K562 (cell line): Measurements from ENCODE around the gene ZMYM1. TPM values are rescaled to one million over a fixed set of nuclear protein-coding genes. Genes with fewer than 3 reads are reported as not detected.
A peak's percentile ranks its signal among the peaks of the same experiment; 100 is the strongest.

Experiments
- ATF3 ChIP-seq, 2 experiments: fragments of 450-650 bp in 1 of 2; sonication (generic) in 1 of 2; formaldehyde crosslinking in 1 of 2; IDR thresholded peaks in 1 of 2; conservative IDR thresholded peaks in 1 of 2; 2 replicates each; pipeline versions ENCODE4 v1.6.1 to v1.8.1; 2016 to 2023; ENCODE audit warnings: mild to moderate bottlenecking in 2 of 2, moderate library complexity in 2 of 2, inconsistent platforms in 1 of 2, missing genetic modification reagents in 1 of 2
- C11orf30 ChIP-seq: fragments of 450-650 bp; IDR thresholded peaks from 2 replicates; pipeline ENCODE4 v1.6.1; 2016; ENCODE audit warnings: low read depth, mild to moderate bottlenecking
- ELF4 ChIP-seq: fragments of 450-650 bp; formaldehyde crosslinking; IDR thresholded peaks from 2 replicates; pipeline ENCODE4 v1.4.0; 2022; ENCODE audit warnings: missing genetic modification characterization
- ETV1 ChIP-seq: fragments of 450-650 bp; conservative IDR thresholded peaks from 2 replicates; pipeline ENCODE4 v1.6.1; 2016; ENCODE audit warnings: missing genetic modification characterization, control low read depth, low read depth, missing compliant biosample characterization
- FOSL1 ChIP-seq: fragments of 200-800 bp; sonication (Bioruptor generic); conservative IDR thresholded peaks from 2 replicates; pipeline ENCODE4 v1.6.1; 2016; ENCODE audit warnings: missing genetic modification characterization, missing compliant biosample characterization
- GATAD2A ChIP-seq: fragments of 450-650 bp; IDR thresholded peaks from 2 replicates; pipeline ENCODE4 v1.6.1; 2017
- MAX ChIP-seq: sonication (generic); formaldehyde crosslinking; IDR thresholded peaks from 2 replicates; pipeline ENCODE4 v1.9.0; 2022; ENCODE audit warnings: mild to moderate bottlenecking, missing genetic modification reagents
- MAZ ChIP-seq, 2 experiments: fragments of 450-650 bp in 1 of 2; sonication (generic) in 1 of 2; formaldehyde crosslinking; IDR thresholded peaks in 1 of 2; conservative IDR thresholded peaks in 1 of 2; 2 replicates each; pipeline versions ENCODE4 v1.4.0 to v1.5.0; 2020; ENCODE audit warnings: mild to moderate bottlenecking in 1 of 2, missing genetic modification reagents in 1 of 2
- NKRF ChIP-seq: fragments of 450-650 bp; IDR thresholded peaks from 2 replicates; pipeline ENCODE4 v1.6.1; 2016; ENCODE audit warnings: borderline replicate concordance
- POLR2AphosphoS2 ChIP-seq: IDR thresholded peaks from 2 replicates; pipeline ENCODE4 v1.6.1; 2012; ENCODE audit warnings: low read length, improper control_type of control experiment
- PREB ChIP-seq: sonication (generic); formaldehyde crosslinking; IDR thresholded peaks from 2 replicates; pipeline ENCODE4 v1.8.1; 2023; ENCODE audit warnings: mild to moderate bottlenecking, missing genetic modification reagents
- PYGO2 ChIP-seq: fragments of 450-650 bp; IDR thresholded peaks from 2 replicates; pipeline ENCODE4 v1.6.1; 2016; ENCODE audit warnings: mild to moderate bottlenecking, missing genetic modification characterization, moderate library complexity, missing compliant biosample characterization
- RB1 ChIP-seq: fragments of 450-650 bp; IDR thresholded peaks from 2 replicates; pipeline ENCODE4 v1.6.1; 2017; ENCODE audit warnings: low read depth, mild to moderate bottlenecking
- RBBP5 ChIP-seq: fragments of 200-600 bp; sonication (generic); IDR thresholded peaks from 2 replicates; pipeline ENCODE4 v1.6.1; 2012; ENCODE audit warnings: borderline replicate concordance, mild to moderate bottlenecking, low read length, control low read depth, inconsistent platforms; ENCODE audit not compliant: insufficient read depth, poor library complexity, severe bottlenecking
- RBFOX2 ChIP-seq: fragments of 200-400 bp; formaldehyde crosslinking; IDR thresholded peaks from 2 replicates; pipeline ENCODE4 v1.6.1; 2017; ENCODE audit warnings: low read depth, mild to moderate bottlenecking, low read length, moderate library complexity
- RNF2 ChIP-seq: sonication (generic); IDR thresholded peaks from 2 replicates; pipeline ENCODE4 v1.6.1; 2016
- SAP30 ChIP-seq: fragments of 200-600 bp; sonication (generic); IDR thresholded peaks from 2 replicates; pipeline ENCODE4 v1.6.1; 2012; ENCODE audit warnings: borderline replicate concordance, low read depth, mild to moderate bottlenecking, moderate library complexity, low read length, control low read depth, inconsistent platforms; ENCODE audit not compliant: insufficient read depth, poor library complexity, severe bottlenecking
- ZNF143 ChIP-seq: sonication (generic); formaldehyde crosslinking; IDR thresholded peaks from 2 replicates; pipeline ENCODE4 v1.9.0; 2022; ENCODE audit warnings: mild to moderate bottlenecking, missing genetic modification reagents
- ZNF583 ChIP-seq: fragments of 250-450 bp; sonication (Bioruptor Pico); IDR thresholded peaks from 2 replicates; pipeline ENCODE4 v1.4.0; 2020
- ZSCAN32 ChIP-seq: fragments of 450-650 bp; formaldehyde crosslinking; IDR thresholded peaks from 2 replicates; pipeline ENCODE4 v1.4.0; 2020; ENCODE audit warnings: mild to moderate bottlenecking, moderate library complexity
- polyA plus RNA-seq, 8 experiments: library from polyadenylated mRNA; depleted of rRNA in 4 of 8; stranded (reverse) in 5 of 8; unstranded in 3 of 8; fragments of >200 nt; fragmentation: Nextera tagmentation in 2 of 8; fragmentation: Illumina TruSeq in 1 of 8; extraction: Ambion mirVana in 2 of 8; extraction: Trizol in 1 of 8; gene quantifications; 2 replicates each; pipeline versions ENCODE4 v1.2.1 to v1.2.3, GENCODE V29; 2011 to 2014; ENCODE audit warnings: inconsistent platforms in 1 of 8, missing spikeins in 1 of 8
- total RNA-seq, 7 experiments: library from RNA; depleted of rRNA in 6 of 7; stranded (reverse); fragments of >200 nt in 6 of 7; fragmentation: Illumina TruSeq in 2 of 7; extraction: Trizol in 2 of 7; gene quantifications; 2 replicates each; pipeline versions ENCODE4 v1.2.1 to v1.2.3, GENCODE V29; 2011 to 2021; ENCODE audit warnings: low replicate concordance in 1 of 7

ZMYM1 gene
- total and polyA plus RNA-seq, 9 of the 15 experiments (the other 6 are each of a cell fraction or from before 2014, with no cell fraction given), result 7.5 to 25.4 (median 15.8) TPM

GRCh38 chr1:35079003-35079930 is at the start of gene ZMYM1 (continued):
- peak; percentile 44; the same call in 1 of the 2 replicates for TF ChIP-seq NKRF
- TF ChIP-seq C11orf30, result peak; percentile 26; the same call in 1 of the 2 replicates
- no peak for TF ChIP-seq RNF2
- TF ChIP-seq RB1, result peak; percentile 51; the same call in 1 of the 2 replicates
- TF ChIP-seq MAZ (CRISPR knock-in tag; conservative IDR thresholded peaks at IDR 0.05 in 1 of 2, IDR thresholded peaks at IDR 0.05 in 1 of 2), result peak; percentile 46 to 73; a peak in 3 of 4 replicates
- TF ChIP-seq GATAD2A, result 0 out of 2 replicates have a peak, but pooled peaks have one; percentile 42
- peak; percentile 4 for TF ChIP-seq FOSL1
- peak; percentile 24; the same call in 1 of the 2 replicates for TF ChIP-seq ATF3 (IDR thresholded peaks at IDR 0.05)
- TF ChIP-seq ATF3 (CRISPR knock-in tag; conservative IDR thresholded peaks at IDR 0.05), result 0 out of 2 replicates have a peak, but pooled peaks have one; percentile 22
- peak; percentile 75 for TF ChIP-seq MAX (CRISPR knock-in tag)
- TF ChIP-seq ELF4 (CRISPR knock-in tag), result 0 out of 2 replicates have a peak, but pooled peaks have one; percentile 34
- no peak for TF ChIP-seq PREB (CRISPR knock-in tag)
- TF ChIP-seq SAP30, result peak; percentile 70
- TF ChIP-seq ZNF143 (CRISPR knock-in tag), result peak; percentile 81
- no peak for TF ChIP-seq ZSCAN32 (CRISPR knock-in tag)
- peak; percentile 96 for TF ChIP-seq RBBP5
- peak; percentile 89 for TF ChIP-seq RBFOX2
- 0 out of 2 replicates have a peak, but pooled peaks have one; percentile 19 for TF ChIP-seq ETV1 (tag)
- TF ChIP-seq POLR2AphosphoS2, result peak; percentile 50; the same call in 1 of the 2 replicates
- TF ChIP-seq PYGO2 (tag), result 0 out of 2 replicates have a peak, but pooled peaks have one; percentile 28
- no peak for TF ChIP-seq ZNF583 (CRISPR knock-in tag)
